ENCODE results near the gene GDPD5.

The GDPD5 gene

GRCh38 chr11:75558939-75559843, 33.5 kb upstream of the GDPD5 start:
- in situ Hi-C loops (cut with HindIII; ENCODE audit: low sequenced_read_pairs): no loop called here

DNA sequence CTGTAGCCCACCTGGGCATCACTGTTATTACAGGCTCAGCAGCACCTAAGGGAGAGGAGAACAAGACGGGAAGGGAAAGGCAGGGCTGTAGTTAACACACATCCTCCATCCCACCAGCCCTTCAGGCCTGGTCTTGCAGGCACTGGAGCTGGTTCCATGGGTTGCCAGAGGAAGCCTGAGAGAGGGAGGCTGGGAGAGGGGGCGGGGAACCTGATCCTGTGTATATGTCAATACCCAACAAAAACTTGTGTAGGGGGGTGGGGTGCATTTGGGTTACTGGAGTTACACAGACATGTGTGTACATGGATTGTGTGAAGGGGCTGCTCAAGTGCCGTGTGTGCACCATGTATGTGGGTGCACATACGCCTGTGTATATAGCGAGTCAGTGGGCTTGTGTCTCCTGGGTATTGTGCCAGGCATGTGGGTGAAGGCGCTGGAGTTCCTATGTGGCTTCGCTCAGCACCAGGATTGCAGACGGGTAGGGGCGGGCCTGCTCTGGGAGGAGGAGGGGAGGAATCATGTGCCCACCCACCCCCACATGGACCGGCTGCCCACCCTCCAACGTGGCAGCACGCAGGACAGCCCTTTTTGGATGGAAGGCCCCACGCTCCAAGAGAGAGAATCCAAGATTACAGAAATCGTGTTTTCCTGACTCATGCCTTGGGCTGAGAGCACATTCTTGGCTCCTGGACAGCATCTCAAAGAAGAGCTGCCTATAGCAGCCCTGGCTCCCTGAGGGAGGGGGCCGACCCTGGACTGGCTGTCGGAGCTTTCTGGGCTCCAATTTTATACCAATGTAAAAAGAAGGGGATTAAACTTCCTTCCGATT, 32.1 kb upstream of the GDPD5 start:
- in situ Hi-C loops (cut with HindIII; ENCODE audit: low sequenced_read_pairs): no loop called here

DNA sequence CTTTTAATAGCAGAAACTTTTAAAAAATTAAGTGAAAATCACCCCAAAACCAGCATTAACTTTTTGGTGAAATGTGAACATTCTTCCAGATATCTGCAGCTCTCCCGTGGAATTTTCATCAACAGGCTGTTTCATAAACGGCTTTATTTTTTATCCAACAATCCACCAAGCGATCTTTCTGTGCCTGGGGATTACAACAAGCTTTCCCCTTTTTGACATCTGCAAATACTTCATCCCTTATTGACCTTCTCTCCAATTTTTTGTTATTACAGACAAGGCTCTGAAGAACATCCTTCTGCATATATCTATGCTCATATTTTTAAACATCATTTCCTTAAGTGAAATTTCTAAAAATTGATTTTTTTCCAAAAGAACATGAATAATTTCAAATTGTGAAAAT, 30.5 kb upstream of the GDPD5 start:
- in situ Hi-C loops (cut with HindIII; ENCODE audit: low sequenced_read_pairs): no loop called here

DNA sequence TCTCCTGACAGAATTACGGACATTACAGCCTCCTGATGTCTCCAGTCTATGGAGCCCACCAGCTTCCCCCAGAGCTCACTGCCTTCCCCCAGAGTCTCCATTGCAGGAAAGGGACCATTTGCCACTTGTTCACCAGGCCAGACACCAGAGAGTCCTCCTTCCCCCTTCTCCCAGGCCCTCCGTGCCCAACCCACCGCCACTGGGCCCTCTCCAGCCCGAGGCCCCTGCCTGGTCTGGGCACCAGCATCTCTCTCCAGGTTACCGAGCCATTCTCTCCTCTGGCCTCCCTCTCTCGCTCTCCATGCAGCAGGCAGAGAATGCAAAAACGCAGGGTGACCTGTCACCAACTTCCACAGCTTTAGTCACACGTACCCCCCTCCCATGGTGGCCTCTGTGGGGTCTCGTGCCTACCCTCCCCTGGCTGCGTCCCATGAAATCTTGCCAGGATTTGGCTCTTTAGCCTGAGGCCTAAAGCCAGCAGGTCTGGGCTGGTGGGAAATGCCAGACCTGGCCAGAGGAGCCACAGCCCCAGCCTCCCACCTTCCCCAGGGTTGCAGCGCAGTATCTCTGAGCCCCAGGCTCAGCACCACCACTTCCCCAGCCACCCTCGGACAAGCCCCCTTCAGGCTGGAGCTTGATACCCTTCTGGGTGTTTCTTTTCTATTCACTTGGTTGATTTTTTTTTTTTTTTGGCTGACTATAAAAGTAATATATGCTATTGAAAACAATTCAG, 29.5 kb upstream of the GDPD5 start:
- in situ Hi-C loops (cut with HindIII; ENCODE audit: low sequenced_read_pairs): no loop called here

DNA sequence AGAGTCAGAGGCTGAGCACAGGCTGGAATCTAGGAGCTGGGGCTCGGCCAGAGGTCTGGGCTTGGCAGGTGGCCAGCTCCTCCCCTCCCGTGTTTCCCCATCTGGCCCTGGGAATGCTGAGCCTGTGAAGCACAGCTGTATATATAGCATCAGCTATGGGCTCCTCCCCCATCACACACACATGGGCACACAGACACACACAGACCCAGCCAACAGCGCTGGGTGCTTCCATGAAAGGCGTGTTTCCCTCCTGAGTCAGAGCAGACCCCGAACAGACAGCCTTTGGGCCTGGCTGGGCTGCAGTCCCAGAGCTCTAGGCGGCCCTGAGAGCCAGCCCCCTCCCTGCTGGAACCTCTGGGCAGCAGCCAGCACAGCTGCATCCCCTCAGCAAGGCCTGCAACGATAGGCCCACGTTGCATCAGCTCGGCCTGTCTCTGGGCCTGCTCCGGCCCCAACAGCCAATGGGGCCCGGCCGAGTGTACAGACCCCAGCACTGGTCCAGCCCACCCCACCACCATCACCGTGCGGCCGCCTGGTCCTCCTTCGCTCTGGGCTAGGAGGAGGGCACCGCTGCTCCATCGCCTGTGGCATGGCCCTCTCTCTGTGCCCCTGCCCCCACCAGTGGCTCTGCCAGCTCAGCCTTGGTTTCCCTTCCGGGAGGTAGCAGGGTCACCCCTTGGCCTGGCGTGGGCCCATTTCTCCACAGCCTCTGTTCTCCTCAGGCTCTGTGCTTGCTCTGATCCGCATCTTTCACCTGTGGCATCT, 28.7 kb upstream of the GDPD5 start:
- in situ Hi-C loops (cut with HindIII; ENCODE audit: low sequenced_read_pairs): no loop called here

- in situ Hi-C loops (cut with HindIII; ENCODE audit: low sequenced_read_pairs): no loop called here
Observed at GRCh38 chr11:75553889-75554257, 28.1 kb upstream of the GDPD5 start.

- in situ Hi-C loops (cut with HindIII; ENCODE audit: low sequenced_read_pairs): no loop called here
Observed at GRCh38 chr11:75553182-75553581, 27.4 kb upstream of the GDPD5 start.

GRCh38 chr11:75549370-75549958, 23.7 kb upstream of the GDPD5 start:
- in situ Hi-C loops (cut with HindIII; ENCODE audit: low sequenced_read_pairs): no loop called here

DNA sequence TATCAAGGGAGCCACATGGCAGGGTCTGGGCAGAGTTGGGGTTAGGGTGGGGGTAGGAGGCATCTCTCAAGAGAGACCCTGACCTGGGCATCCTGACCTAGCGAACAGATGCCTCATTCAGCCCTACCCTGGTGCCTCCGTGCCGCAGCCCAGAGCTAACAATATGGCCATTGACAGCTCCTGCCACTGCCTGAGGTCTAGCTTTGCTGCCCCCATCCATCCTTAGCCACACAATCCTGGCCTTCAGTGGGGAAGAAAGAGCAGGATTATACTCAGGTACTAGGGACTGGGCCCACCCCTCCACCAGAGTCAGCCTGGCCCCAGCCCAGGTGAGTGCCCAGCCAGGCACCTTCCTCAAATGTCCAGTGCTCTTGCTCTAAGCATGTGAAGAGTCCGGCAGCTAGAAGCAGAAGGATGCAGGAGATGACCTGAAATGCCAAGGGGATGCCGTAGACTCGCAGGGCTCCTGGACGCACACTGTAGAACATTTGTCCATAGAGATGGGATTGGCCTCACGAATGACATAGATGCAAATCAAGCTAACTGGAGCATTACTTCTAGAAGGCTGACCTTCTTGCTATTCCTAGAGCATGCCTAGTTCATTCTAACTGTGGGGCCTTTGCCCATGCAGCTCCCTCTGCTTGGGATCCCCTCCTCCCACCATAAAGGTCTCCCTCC, 23.0 kb upstream of the GDPD5 start:
- in situ Hi-C loops (cut with HindIII; ENCODE audit: low sequenced_read_pairs): no loop called here

- in situ Hi-C loops (cut with HindIII; ENCODE audit: low sequenced_read_pairs): no loop called here
Observed at GRCh38 chr11:75547617-75548058, 21.9 kb upstream of the GDPD5 start.

- in situ Hi-C loops (cut with HindIII; ENCODE audit: low sequenced_read_pairs): no loop called here
Observed at GRCh38 chr11:75547177-75547576, 21.4 kb upstream of the GDPD5 start.

DNA sequence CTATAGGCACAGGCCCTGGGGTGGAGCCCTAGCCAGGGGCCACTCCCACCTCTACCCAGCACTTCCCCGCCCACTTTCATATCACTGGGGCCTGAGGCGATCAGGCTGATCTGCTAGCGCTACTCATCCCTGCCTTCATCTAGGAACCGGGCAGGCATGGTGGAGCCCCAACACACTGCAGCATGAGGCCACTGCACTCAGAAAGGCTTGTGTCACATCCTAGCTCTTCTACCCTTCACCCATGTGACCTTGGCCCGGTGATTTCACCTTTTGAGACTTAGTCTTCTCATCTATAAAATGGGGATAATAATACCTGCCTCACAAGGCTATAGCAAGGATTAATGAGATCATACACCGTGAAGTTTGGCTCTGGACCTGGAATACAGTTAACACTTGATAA, 18.1 kb upstream of the GDPD5 start:
- in situ Hi-C loops (cut with HindIII; ENCODE audit: low sequenced_read_pairs): no loop called here

DNA sequence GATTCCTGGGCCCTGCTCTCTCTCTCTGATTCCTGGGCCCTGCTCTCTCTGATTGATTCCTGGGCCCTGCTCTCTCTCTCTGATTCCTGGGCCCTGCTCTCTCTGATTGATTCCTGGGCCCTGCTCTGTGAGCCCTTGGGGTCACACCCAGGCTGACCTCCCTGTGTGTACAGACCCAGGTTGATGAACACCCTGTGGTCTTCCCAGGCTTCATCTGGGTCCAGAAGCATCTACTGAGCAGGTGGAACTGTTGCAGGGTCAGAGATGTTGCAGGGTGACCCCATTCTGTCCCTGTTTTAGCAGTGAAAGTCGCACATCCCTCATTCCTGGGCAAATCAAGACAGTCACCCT, 16.3 kb upstream of the GDPD5 start:
- in situ Hi-C loops (cut with HindIII; ENCODE audit: low sequenced_read_pairs): no loop called here

DNA sequence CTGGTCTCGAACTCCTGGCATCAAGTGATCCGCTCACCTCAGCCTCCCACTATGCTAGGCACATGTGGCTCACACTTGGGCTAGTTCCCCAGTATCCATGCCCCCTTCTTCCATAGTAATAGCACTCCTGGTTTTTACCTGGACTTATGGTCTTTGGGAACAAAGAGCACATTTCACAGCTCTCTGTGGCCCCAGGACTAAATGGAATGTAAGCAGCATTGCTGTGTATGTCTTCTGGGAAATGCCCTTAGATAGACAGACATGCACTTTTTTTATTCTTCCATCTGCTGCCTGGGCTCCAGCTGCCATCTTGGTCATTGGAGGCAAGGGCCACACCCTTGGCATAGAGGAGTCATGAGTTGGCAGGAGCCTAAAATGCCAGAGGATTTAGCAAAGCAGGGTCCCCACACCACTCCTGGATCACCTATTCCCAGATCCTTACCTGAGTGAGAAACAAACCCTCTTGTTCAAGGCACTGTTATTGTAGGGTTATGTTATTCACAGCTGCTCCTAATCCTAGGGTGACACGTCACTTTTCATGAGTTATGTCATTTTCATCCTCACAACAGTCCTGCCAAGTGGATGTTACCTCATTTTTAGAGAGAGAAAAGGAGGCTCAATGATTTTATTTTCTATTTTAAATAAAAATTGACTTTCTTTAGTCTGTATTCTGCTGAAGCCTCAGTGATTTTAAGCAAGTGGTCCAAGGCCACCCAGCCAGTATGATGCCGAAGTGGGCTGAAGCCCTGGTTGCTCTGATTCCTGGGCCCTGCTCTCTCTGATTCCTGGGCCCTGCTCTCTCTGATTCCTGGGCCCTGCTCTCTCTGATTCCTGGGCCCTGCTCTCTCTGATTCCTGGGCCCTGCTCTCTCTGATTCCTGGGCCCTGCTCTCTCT, 15.7 kb upstream of the GDPD5 start:
- in situ Hi-C loops (cut with HindIII; ENCODE audit: low sequenced_read_pairs): no loop called here

DNA sequence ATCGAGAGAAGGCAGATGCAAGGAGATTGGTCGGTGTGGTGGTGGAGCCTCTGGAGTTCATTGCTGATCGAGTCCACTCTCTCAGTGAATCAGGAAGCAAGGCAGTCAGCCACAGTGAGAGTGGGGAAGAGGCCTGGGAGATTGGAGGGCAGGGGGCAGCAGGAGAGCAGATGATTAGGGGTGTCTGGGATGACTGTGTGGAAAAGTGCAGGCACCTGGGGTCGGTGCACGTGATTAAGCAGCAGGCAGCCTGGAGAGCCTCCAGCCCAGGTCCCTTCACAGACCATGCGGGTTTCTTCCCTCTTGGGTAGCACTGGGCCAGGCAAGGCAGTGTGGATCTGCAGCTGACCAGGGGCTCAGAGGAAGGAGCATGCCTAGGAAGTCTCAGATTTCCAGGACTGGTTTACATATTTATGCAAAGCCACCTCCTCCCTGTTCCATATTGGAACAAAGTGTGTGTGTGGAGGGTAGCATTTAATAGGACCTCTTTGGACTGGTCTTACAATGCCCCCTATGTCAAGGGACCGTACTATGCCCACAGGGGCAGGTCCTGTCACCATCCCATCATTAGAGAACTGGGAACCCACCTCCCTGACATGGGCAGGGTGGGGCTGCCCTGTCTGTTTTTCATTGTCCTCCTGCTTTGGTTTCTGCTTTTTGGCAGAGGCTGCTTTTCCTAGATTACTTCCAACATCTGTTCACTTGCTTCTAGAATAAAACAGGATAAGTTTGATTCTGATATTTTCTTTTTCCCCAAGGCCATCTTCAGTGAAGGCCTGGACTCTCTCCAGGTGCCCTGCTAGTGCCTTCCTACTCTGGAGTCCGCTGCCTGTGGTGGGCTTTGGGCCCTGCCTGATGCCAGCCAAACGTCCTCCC, 14.0 kb upstream of the GDPD5 start:
- in situ Hi-C loops (cut with HindIII; ENCODE audit: low sequenced_read_pairs): no loop called here

DNA sequence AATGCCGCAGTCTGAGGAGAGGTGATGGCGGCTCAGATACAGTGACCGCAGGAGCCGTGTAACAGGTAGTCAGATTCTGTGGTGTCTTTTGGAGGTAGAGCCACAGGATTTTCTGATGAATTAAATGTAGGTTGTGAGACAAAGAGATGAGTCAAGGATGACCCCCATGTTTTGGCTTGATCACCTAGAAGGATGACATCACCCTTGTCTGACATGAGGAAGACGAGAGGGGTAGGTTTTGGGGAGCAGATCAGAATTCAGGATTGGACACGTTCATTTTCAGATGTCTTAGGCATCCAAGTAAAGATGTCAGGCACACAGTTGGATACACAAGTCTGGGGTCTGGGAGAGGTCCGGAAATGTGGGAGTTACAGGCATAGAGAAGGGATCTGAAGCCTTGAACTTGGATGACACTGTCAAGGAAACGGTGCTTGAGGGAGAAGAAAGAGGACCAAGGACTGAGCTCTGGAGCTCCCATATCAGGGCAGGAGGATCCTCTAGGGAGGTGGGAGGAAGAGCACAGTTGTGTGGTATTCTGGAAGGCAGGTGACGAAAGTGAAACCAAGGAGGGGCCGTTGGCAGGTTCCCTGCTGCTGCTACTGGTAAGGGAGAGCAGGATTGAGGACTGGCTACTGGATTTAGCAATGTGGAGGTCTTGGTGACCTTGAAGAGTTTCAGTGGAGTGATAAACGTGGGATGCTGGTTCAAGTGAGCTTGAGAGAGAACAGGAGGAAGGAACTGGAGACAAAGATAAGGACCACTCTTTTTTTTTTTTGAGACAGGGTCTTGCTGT, 12.6 kb upstream of the GDPD5 start:
- in situ Hi-C loops (cut with HindIII; ENCODE audit: low sequenced_read_pairs): no loop called here

GRCh38 chr11:75537740-75538139, 12.0 kb upstream of the GDPD5 start:
- in situ Hi-C loops (cut with HindIII; ENCODE audit: low sequenced_read_pairs): no loop called here
